GM18873 (cell line): ENCODE results near the gene PDZRN3.

ENCODE experiments used
- ATAC-seq: cut with Tn5 transposase; IDR thresholded peaks from one replicate; pipeline ENCODE4 v1.9.1; 2021; ENCODE audit warnings: mild to moderate bottlenecking, moderate library complexity, moderate number of reproducible peaks; ENCODE audit not compliant: unreplicated experiment, low FRiP score

The PDZRN3 gene

GRCh38 chr3:73624821-73625665, at the start of gene PDZRN3:
TSS of gene PDZRN3 (minus strand) at chr3:73624941.
- no peak for ATAC-seq

GRCh38 chr3:73674280-73674679, 49.5 kb upstream of the PDZRN3 start:
- no peak for ATAC-seq

- ATAC-seq = no peak
Observed at GRCh38 chr3:73669260-73669659, 44.5 kb upstream of the PDZRN3 start.

- ATAC-seq = no peak
Observed at GRCh38 chr3:73668391-73668790, 43.6 kb upstream of the PDZRN3 start.

- ATAC-seq = no peak
Observed at GRCh38 chr3:73667889-73668288, 43.1 kb upstream of the PDZRN3 start.

- ATAC-seq = no peak
Observed at GRCh38 chr3:73665286-73665685, 40.5 kb upstream of the PDZRN3 start.

- no peak for ATAC-seq
Observed at GRCh38 chr3:73664389-73664788, 39.6 kb upstream of the PDZRN3 start.

- no peak for ATAC-seq
Observed at GRCh38 chr3:73663495-73663894, 38.8 kb upstream of the PDZRN3 start.

GRCh38 chr3:73661265-73661664, 36.5 kb upstream of the PDZRN3 start:
- ATAC-seq = no peak

GRCh38 chr3:73658227-73658626, 33.5 kb upstream of the PDZRN3 start:
- no peak for ATAC-seq

- ATAC-seq = no peak
Observed at GRCh38 chr3:73657186-73657585, 32.4 kb upstream of the PDZRN3 start.

GRCh38 chr3:73656241-73656890, 31.6 kb upstream of the PDZRN3 start:
- no peak for ATAC-seq

- ATAC-seq = no peak
Observed at GRCh38 chr3:73655197-73655596, 30.5 kb upstream of the PDZRN3 start.

- no peak for ATAC-seq
Observed at GRCh38 chr3:73653877-73654276, 29.1 kb upstream of the PDZRN3 start.

- no peak for ATAC-seq
Observed at GRCh38 chr3:73653351-73653750, 28.6 kb upstream of the PDZRN3 start.

- no peak for ATAC-seq
Observed at GRCh38 chr3:73652896-73653295, 28.2 kb upstream of the PDZRN3 start.

- ATAC-seq = no peak
Observed at GRCh38 chr3:73637042-73637441, 12.3 kb upstream of the PDZRN3 start.

- no peak for ATAC-seq
Observed at GRCh38 chr3:73635254-73635653, 10.5 kb upstream of the PDZRN3 start.

GRCh38 chr3:73633916-73634344, 9.2 kb upstream of the PDZRN3 start:
- no peak for ATAC-seq

GRCh38 chr3:73633453-73633852, 8.7 kb upstream of the PDZRN3 start:
- no peak for ATAC-seq

GRCh38 chr3:73626106-73626505, 1.4 kb upstream of the PDZRN3 start:
- no peak for ATAC-seq
